PC-3 (cell line): ENCODE measurements around the gene CYP11A1. TPM values are rescaled to one million over a fixed set of nuclear protein-coding genes. Genes with fewer than 3 reads are reported as not detected.

Experiments
- ATAC-seq: fragments of 200-7000 bp; cut with Tn5 transposase; 2 replicates; pipeline ENCODE4 v1.9.1; 2020; ENCODE audit warnings: mild to moderate bottlenecking, moderate library complexity
- BruUV-seq: library from RNA; stranded (reverse); fragments of 400-500 nt; replicated peaks from 2 replicates; lab custom pipeline; 2021; lab: Mats Ljungman, UMichigan
- CTCF ChIA-PET: fragments of 300-600 bp; sonication (Branson Sonifier 250); formaldehyde crosslinking; loops from one replicate; lab custom pipeline; 2022; ENCODE audit warnings: antibody characterized with exemption; lab: Charles Lee
- POLR2A ChIA-PET: fragments of 300-600 bp; sonication (Branson Sonifier 250); formaldehyde crosslinking; loops from one replicate; lab custom pipeline; 2022; ENCODE audit warnings: antibody characterized with exemption; ENCODE audit not compliant: unreplicated experiment; lab: Charles Lee
- DNase-seq: peaks from one replicate; pipeline ENCODE4 v3.0.0-alpha.2; 2015
- H2AFZ ChIP-seq: fragments of 300-600 bp; sonication (generic); 2 replicates; pipeline ENCODE4 v1.6.0; 2016; ENCODE audit warnings: antibody characterized with exemption, low read length
- H3F3A ChIP-seq: fragments of 300-600 bp; sonication (generic); one replicate; pipeline ENCODE4 v1.6.0; 2017; ENCODE audit warnings: antibody characterized with exemption, low read length, control low read depth, mild to moderate bottlenecking; ENCODE audit not compliant: unreplicated experiment
- H3K27ac ChIP-seq: fragments of 300-600 bp; sonication (generic); 2 replicates; pipeline ENCODE4 v1.5.1; 2016; ENCODE audit warnings: mild to moderate bottlenecking, low read length
- H3K27me3 ChIP-seq: fragments of 300-600 bp; sonication (generic); 2 replicates; pipeline ENCODE4 v1.6.1; 2016; ENCODE audit warnings: low read length, mixed read lengths
- H3K36me3 ChIP-seq: fragments of 300-600 bp; sonication (generic); 2 replicates; pipeline ENCODE4 v1.6.1; 2016; ENCODE audit warnings: low read depth, mixed run types, low read length, mixed read lengths
- H3K4me1 ChIP-seq: fragments of 300-600 bp; sonication (generic); 2 replicates; pipeline ENCODE4 v1.5.1; 2016; ENCODE audit warnings: low read length; ENCODE audit not compliant: insufficient read depth
- H3K4me2 ChIP-seq: fragments of 300-600 bp; sonication (generic); 2 replicates; pipeline ENCODE4 v1.6.0; 2016; ENCODE audit warnings: low read length
- H3K4me3 ChIP-seq: fragments of 300-600 bp; sonication (generic); 2 replicates; pipeline ENCODE4 v1.5.1; 2016; ENCODE audit warnings: mild to moderate bottlenecking, low read length, mixed read lengths
- H3K79me2 ChIP-seq: fragments of 300-600 bp; sonication (generic); 2 replicates; pipeline ENCODE4 v1.6.1; 2017; ENCODE audit warnings: low read length, mixed read lengths
- H3K9ac ChIP-seq: fragments of 300-600 bp; sonication (generic); 2 replicates; pipeline ENCODE4 v1.6.0; 2016; ENCODE audit warnings: mild to moderate bottlenecking, low read length
- H3K9me2 ChIP-seq: fragments of 300-600 bp; sonication (generic); replicated peaks from 2 replicates; pipeline ENCODE4 v1.6.1; 2016; ENCODE audit warnings: mixed run types, low read length, mixed read lengths
- H3K9me3 ChIP-seq: fragments of 300-600 bp; sonication (generic); 2 replicates; pipeline ENCODE4 v1.6.1; 2016; ENCODE audit warnings: low read length, mixed read lengths
- H4K20me1 ChIP-seq: fragments of 300-600 bp; sonication (generic); 2 replicates; pipeline ENCODE4 v1.6.1; 2016; ENCODE audit warnings: low read length, mixed read lengths
- EZH2 ChIP-seq: fragments of 300-600 bp; sonication (generic); IDR thresholded peaks from one replicate; pipeline ENCODE4 v1.6.1; 2017; ENCODE audit warnings: antibody characterized with exemption, mild to moderate bottlenecking, low read length; ENCODE audit not compliant: unreplicated experiment
- EZH2phosphoT487 ChIP-seq: fragments of 300-600 bp; sonication (generic); IDR thresholded peaks from 2 replicates; pipeline ENCODE4 v1.6.1; 2018; ENCODE audit warnings: mild to moderate bottlenecking, antibody characterized with exemption, low read length, borderline replicate concordance
- intact Hi-C: fragments of 100-400 bp; cut with micrococcal nuclease; formaldehyde crosslinking; loops from 2 replicates; pipeline ENCODE4 v1.9.0; 2023
- total RNA-seq: library from RNA; depleted of rRNA; stranded (reverse); fragments of >200 nt; gene quantifications from 2 replicates; pipeline ENCODE4 v1.2.3, GENCODE V29; 2014
- TF ChIP-seq, protein P1 (sequence below): fragments of 300-600 bp; sonication (generic); conservative IDR thresholded peaks from 2 replicates; pipeline ENCODE4 v1.5.1; 2017; ENCODE audit warnings: antibody characterized with exemption, low read depth, mild to moderate bottlenecking, low read length

The CYP11A1 gene
- total RNA-seq, 1 experiment from 2014 or later, result 0.18 TPM

DNA sequence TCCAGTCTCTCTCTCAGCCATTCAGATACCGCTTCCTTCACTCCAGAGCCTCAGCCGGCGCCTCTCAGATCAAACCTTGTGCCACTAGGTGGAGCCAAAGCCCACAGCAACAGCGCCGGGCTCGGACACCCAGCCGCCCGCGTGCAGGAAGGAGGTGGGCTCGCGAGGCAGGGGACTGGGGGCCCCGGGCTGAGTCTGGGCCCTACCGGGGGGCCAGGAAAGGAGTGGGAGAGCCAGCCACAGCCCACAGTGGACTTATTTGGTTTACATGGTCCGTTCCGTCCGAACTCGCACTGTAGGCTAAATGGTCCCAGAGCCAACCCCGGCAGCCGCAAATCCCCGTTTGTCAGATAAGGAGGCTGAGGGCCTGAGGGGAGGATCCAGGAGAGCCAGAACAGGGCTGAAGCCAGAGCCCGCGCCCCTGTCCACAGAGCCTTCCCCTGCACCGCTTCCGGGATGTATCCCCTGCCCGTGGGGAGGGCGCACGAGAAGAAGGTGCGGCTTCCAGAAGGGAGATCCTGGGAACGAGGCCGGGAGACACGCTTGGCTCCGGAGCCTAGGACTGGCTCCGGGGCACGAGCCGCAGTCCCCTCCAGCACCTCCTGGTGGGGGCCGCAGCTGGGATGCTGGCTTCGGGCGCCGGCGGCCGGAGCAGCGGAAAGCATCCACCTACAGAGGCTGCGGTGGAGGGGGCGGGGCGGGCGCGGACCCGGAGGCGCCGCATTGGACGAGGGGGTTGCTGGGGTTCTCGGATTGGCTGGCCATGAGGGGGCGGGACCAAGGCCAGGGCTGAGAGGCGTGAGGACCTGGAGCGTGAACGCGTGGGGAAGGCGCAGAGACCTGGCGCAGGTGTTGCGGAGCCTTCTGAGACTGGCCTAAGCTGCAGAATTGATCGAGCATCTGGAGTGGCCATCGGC lies 6.5 kb upstream of the CYP11A1 start:
- POLR2A ChIA-PET, result no interaction called here
- H3K9me3 ChIP-seq, result no peaks in the 10 kb centered on the region
- H3K9me2 ChIP-seq, result no peaks in the 10 kb centered on the region
- H3K4me1 ChIP-seq, result peaks cover 11% of the 10 kb centered on the region
- peak overlapping the region; percentile 18; the same call in 1 of the 2 replicates for H3K9ac ChIP-seq
- peaks cover 11% of the 10 kb centered on the region for H3K27me3 ChIP-seq
- no peak for TF ChIP-seq EZH2
- TF ChIP-seq, protein P1, sequence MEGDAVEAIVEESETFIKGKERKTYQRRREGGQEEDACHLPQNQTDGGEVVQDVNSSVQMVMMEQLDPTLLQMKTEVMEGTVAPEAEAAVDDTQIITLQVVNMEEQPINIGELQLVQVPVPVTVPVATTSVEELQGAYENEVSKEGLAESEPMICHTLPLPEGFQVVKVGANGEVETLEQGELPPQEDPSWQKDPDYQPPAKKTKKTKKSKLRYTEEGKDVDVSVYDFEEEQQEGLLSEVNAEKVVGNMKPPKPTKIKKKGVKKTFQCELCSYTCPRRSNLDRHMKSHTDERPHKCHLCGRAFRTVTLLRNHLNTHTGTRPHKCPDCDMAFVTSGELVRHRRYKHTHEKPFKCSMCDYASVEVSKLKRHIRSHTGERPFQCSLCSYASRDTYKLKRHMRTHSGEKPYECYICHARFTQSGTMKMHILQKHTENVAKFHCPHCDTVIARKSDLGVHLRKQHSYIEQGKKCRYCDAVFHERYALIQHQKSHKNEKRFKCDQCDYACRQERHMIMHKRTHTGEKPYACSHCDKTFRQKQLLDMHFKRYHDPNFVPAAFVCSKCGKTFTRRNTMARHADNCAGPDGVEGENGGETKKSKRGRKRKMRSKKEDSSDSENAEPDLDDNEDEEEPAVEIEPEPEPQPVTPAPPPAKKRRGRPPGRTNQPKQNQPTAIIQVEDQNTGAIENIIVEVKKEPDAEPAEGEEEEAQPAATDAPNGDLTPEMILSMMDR, result peak; percentile 91
- BruUV-seq, result no TSS peak
- peak overlapping the region; percentile 85 for H3K4me3 ChIP-seq
- no peaks in the 10 kb centered on the region for H3F3A ChIP-seq
- H3K27ac ChIP-seq, result no peak overlapping the region
- no peaks in the 10 kb centered on the region for H3K79me2 ChIP-seq
- ATAC-seq (peak; percentile 94), DNase-seq (peak; percentile 89)
- CTCF ChIA-PET, result interaction anchor here (0.6 to 0.7 kb wide), 2 partner anchors 148 to 245 kb away, joined by 3 to 4 read pairs; no protein-coding TSS in a partner anchor
- no peaks in the 10 kb centered on the region for H3K36me3 ChIP-seq
- H4K20me1 ChIP-seq, result no peaks in the 10 kb centered on the region
- intact Hi-C loops, result loop anchor here (1.0 to 5.0 kb wide), 3 partner anchors 64 to 258 kb away; partner anchors contain the start of gene CLK3
- H3K4me2 ChIP-seq, result peak overlapping the region; percentile 100
- H2AFZ ChIP-seq, result peak overlapping the region; percentile 97

DNA sequence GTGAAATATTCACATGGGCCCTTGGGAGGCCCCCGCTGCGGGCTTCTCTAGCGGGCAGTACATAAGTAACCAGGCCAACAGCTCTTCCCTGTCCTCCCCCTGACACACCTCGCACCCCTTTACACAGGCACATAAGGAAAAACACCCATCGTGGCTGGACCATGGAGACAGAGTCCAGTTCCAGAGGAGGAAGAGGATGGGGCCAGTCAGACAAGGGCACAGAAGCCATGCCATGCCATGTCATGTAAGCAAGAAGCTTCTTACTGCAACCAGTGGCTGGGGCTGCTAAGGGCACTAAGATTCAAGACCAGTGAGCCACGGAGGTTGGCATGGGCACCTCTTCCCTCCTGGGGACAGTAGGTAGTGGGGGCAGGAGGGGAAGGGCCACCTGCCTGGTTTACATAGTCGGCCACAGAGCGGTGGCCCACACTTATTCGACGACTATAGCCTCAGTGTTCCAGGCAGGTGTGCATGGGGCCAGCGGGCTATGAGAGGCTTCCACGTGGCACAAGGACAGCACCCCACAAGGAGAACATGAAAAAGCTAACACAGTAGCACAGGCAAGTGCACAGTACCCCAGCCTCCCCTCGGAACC lies 5.7 kb upstream of the CYP11A1 start:
- Histone ChIP-seq H3K4me1 (peaks cover 8% of the 10 kb centered on the region), H3K36me3 (no peaks in the 10 kb centered on the region), H3K9me3 (no peaks in the 10 kb centered on the region), H3K9ac (no peak overlapping the region), H3K27ac (no peak overlapping the region), H2AFZ (peak overlapping the region; percentile 9; the same call in 1 of the 2 replicates), H3K79me2 (no peaks in the 10 kb centered on the region), H3K4me2 (peak overlapping the region; percentile 100), H3F3A (no peaks in the 10 kb centered on the region), H3K9me2 (no peaks in the 10 kb centered on the region), H4K20me1 (no peaks in the 10 kb centered on the region), H3K27me3 (peaks cover 11% of the 10 kb centered on the region), H3K4me3 (peak overlapping the region; percentile 85; the same call in 1 of the 2 replicates)
- BruUV-seq, result no TSS peak
- ATAC-seq, result no peak
- ChIA-PET CTCF (interaction anchor here (0.7 kb wide), 1 partner anchor 246 kb away, joined by 3 read pairs; no protein-coding TSS in a partner anchor), POLR2A (no interaction called here)
- intact Hi-C loops, result loop anchor here (5.0 kb wide), 2 partner anchors 244 to 259 kb away; partner anchors contain the start of gene CLK3
- TF ChIP-seq, protein P1, result no peak
- TF ChIP-seq EZH2phosphoT487, result no peak
- no peak for TF ChIP-seq EZH2
- no peak for DNase-seq
